Measurements from ENCODE around the gene TMEM163.

DNA sequence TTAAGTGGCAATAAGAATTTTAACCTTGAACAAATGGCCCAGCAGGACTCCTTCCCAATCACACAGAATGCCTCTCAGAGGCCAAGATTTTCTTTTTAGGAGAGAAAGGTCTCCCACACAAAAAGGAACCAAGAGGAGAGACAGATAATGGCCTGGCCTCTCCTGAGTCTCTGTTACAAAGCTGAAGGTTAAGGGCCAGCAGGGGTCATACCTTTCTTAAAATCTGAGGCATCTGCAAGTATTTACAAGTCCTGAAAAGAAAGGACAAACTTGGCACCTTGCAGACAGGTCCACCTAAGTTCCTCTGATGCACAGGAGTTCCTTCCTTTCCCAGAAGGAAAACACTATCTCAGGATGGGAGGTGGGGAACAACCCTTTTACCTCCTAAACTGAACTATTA lies 142.3 kb downstream of the TMEM163 start:
- TF ChIP-seq, protein P1, sequence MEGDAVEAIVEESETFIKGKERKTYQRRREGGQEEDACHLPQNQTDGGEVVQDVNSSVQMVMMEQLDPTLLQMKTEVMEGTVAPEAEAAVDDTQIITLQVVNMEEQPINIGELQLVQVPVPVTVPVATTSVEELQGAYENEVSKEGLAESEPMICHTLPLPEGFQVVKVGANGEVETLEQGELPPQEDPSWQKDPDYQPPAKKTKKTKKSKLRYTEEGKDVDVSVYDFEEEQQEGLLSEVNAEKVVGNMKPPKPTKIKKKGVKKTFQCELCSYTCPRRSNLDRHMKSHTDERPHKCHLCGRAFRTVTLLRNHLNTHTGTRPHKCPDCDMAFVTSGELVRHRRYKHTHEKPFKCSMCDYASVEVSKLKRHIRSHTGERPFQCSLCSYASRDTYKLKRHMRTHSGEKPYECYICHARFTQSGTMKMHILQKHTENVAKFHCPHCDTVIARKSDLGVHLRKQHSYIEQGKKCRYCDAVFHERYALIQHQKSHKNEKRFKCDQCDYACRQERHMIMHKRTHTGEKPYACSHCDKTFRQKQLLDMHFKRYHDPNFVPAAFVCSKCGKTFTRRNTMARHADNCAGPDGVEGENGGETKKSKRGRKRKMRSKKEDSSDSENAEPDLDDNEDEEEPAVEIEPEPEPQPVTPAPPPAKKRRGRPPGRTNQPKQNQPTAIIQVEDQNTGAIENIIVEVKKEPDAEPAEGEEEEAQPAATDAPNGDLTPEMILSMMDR (IDR thresholded peaks at IDR 0.05; ENCODE audit: low read depth, low read length): no peak
- TF ChIP-seq MYC (IDR thresholded peaks at IDR 0.05; ENCODE audit: low read depth, low read length) (no peak), POLR2A (IDR thresholded peaks at IDR 0.05; ENCODE audit: extremely low read depth, insufficient read length) (no peak)
- TF ChIP-seq, protein P2, sequence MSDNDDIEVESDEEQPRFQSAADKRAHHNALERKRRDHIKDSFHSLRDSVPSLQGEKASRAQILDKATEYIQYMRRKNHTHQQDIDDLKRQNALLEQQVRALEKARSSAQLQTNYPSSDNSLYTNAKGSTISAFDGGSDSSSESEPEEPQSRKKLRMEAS (IDR thresholded peaks at IDR 0.05; ENCODE audit: low read depth, low read length): no peak

Data from NB4 (cell line).